ENCODE measurements around the gene BICC1.

DNA sequence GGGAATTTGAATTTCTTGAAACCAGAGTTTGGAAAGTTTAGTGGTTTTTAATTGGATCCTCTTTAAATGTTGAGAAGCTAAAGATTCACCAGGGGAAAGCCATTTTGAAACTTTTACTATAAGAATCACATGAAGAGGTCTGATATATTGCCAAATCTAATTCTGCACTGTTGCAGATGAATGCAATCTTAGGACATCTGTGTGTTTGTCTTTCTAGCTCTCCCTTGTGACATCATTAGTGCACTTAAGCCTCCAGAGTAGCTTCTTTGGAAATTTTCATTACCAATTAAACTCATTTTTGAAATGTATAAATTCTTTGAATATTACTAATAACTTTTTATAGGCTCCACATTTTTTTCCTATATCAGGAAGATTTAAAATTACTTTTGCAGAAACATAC, 160.2 kb downstream of the BICC1 start:
- TF ChIP-seq, protein P1, sequence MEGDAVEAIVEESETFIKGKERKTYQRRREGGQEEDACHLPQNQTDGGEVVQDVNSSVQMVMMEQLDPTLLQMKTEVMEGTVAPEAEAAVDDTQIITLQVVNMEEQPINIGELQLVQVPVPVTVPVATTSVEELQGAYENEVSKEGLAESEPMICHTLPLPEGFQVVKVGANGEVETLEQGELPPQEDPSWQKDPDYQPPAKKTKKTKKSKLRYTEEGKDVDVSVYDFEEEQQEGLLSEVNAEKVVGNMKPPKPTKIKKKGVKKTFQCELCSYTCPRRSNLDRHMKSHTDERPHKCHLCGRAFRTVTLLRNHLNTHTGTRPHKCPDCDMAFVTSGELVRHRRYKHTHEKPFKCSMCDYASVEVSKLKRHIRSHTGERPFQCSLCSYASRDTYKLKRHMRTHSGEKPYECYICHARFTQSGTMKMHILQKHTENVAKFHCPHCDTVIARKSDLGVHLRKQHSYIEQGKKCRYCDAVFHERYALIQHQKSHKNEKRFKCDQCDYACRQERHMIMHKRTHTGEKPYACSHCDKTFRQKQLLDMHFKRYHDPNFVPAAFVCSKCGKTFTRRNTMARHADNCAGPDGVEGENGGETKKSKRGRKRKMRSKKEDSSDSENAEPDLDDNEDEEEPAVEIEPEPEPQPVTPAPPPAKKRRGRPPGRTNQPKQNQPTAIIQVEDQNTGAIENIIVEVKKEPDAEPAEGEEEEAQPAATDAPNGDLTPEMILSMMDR (optimal IDR thresholded peaks at IDR 0.05 in 1 of 3, IDR thresholded peaks at IDR 0.05 in 1 of 3, conservative IDR thresholded peaks at IDR 0.05 in 1 of 3; ENCODE audit: extremely low read depth in 1 of 3, insufficient read depth in 2 of 3, low read length in 3 of 3): no peak
- TF ChIP-seq EZH2 (IDR thresholded peaks at IDR 0.05; ENCODE audit: low read length): no peak

Measured in keratinocyte (primary cell).